CD4-positive, alpha-beta T cell treated with Interleukin-17A for 4 hours (primary cell): ENCODE measurements around the gene SIM2.

ENCODE experiments used
- DNase-seq: peaks from one replicate; pipeline ENCODE4 v3.0.0-alpha.2; 2020; ENCODE audit warnings: mixed read lengths

Gene SIM2

DNA sequence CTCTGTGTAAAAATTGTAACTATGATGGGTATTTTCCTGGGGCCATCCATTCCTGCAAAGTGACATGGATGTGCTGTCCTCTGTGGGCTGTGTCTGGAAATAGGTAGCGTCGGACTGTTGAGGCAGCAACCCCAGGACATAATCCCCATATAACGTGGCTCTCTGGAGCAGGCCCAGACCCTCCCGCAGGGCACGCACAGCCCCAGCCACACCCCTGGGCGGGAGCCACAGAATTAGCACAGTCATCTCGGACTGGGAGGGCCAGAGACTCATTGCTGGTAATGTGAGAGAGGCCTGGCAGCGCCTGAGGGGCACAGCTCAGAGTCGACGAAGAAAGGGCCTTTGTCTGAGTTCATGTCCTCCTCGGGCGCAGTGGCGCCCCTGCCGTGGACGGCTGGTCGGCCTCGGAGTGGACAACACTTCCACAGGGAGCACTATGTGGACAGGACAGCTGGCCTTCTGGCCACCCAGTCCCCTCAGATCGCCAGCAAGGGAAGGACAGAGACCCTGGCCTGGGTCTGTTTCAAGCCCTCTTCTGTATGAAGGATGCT is 20.1 kb downstream of the SIM2 start:
- DNase-seq: no peak

DNA sequence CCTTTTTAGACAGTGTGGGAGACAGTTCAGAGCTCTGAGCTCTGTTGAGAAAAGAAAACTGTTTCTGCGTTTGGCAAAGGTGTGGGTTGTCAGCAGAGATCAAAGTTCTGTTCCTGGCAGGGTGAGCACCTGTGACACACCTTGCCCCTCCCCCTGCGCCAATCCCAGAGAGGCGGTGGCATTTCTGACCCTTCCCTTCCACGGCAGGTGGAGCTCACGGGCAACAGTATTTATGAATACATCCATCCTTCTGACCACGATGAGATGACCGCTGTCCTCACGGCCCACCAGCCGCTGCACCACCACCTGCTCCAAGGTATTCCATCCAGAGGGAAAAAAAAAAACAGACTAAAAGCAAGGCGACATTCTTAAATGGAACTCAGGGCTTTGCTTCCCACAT is 20.7 kb downstream of the SIM2 start:
- no peak for DNase-seq

DNA sequence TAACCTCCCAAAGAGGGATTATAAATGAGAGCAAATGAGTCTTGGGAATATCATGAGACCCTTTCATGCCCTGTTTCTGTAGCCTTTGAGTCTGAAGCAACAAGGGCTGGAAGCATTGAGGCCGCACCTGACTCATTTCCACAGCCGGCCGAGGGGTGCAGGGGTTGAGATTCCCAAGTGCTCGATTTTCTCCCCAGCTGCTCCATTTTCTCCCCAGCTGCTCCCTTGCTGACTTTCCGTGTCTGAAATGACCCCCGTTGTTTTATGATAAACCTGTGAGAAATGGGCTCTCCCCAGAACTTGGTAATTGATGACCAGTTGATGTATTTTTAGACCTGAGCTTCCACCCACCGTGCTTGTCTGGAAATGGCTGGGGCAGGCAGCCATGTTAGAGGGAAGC is 22.9 kb downstream of the SIM2 start:
- DNase-seq: no peak

DNA sequence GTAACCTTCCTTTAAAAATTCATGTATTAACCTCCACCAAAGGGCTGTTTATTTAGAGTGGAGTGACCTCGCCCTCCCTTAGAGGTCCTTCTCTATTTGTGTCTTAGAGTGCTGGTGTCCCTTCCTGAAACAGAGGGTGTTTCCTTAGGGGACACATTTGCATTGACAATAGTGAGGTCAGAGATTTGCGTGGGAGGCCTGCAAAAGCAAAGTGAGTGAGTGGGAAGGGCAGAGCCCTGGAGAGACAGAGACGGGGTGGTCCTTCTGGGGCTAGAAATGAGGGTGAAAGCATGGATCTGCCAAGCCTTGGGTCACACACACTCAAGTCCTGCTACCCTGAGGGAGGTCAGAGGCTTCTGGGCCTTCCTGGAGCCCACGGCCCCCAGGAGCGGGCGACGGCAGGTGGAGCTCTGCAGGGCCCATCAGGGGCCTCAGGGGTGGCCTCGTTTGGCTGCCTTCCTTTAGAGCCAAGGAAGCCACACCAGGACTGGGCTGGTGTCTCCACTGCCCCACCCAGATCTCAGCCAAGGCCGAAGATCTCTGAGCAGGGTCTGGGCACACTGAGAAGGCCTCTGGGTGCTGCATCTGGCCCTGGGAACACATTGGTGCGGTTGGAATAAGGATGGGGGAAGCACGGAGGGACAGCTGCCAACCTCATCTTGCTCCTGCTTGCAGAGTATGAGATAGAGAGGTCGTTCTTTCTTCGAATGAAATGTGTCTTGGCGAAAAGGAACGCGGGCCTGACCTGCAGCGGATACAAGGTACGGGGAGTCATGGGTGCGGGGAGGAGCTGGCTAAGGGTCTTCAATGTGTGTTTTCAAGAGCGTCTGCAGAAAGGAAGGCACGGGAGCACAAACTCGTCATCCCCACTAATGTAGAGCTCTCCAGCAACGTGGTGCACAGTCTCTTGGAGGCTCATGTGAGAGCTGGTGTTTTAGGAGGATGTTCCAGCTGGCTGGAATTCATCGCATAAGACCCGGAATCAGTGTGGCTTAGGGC is 23.8 kb downstream of the SIM2 start:
- DNase-seq: no peak

DNA sequence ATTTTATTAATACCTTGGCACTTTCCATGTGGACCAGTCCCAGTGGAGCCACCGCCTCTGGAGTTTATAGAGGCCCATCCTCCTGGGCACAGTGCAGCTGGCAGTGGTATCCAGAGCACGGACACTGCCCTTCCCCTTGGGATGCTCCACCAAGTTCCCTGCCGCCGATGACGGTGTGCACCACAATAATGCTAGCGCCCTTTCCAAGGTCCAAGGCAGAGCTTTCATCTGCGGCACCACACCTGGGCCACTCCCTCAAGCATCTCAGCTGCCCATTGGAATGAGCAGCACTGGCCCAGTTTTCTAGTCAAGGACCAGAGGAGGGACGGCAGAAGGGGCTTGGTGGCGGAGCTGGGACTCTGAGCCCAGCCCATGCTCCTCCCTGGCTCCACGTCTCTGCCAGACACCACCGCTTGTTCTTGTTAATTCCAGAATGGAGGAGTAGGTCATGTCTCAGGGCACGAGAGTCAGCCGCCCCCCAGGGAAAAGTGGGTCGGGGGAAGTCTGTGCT is 24.5 kb downstream of the SIM2 start:
- no peak for DNase-seq

DNA sequence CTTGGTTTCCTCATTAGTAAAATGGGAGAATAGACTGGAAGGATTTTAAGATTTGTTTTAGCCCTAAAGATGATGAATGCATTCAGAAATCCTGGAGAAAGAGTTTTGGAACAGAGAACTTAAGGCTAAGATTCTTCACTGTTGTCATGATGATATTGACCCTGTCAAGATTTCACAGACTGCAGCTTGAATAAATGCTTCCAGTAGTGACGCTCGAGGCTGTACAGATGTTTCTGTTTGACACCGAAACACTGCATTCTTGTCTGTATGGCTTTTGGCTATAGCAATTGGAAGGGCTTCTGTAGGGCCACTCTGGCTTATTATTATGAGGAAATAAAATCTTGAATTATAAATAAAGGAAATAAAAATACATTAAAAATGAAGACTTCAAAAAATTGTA is 25.7 kb downstream of the SIM2 start:
- no peak for DNase-seq

DNA sequence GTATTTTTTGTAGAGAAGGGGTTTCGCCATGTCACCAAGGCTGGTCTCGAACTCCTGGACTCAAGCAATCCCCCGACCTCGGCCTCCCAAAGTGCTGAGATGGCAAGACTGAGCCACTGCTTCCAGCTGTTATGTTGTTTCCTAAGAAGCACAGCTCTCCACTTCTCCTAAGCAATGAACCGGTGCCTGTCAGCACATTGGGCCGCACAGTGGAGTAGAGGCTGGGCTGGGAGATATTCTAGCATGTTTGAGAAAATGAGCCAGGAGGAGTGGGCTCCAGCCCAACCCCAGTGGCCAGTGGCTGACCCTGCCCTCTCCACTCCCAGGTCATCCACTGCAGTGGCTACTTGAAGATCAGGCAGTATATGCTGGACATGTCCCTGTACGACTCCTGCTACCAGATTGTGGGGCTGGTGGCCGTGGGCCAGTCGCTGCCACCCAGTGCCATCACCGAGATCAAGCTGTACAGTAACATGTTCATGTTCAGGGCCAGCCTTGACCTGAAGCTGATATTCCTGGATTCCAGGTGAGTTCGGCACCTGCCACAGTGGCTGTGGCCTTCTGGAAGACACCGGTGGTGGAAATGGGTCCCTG is 27.0 kb downstream of the SIM2 start:
- DNase-seq: no peak

DNA sequence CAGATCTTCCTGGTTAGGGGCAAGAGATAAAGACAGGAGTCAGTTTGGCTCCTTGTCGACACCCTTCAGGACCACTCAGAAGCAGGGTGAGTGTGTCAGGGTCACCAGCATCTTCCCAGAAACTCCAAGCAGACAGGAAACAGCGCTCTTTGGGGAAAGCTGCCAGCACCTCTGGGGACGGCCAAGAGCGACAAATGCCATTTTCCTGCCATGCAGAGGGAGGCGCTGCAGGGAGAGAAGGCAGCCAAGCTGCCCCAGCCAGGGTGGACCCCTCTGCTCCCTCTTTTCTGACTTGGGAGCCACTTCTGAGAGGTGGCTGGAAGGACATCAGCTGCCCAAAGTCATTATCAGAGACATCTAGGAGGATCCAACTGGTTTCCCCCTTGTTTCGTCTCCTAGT is 29.0 kb downstream of the SIM2 start:
- no peak for DNase-seq

DNA sequence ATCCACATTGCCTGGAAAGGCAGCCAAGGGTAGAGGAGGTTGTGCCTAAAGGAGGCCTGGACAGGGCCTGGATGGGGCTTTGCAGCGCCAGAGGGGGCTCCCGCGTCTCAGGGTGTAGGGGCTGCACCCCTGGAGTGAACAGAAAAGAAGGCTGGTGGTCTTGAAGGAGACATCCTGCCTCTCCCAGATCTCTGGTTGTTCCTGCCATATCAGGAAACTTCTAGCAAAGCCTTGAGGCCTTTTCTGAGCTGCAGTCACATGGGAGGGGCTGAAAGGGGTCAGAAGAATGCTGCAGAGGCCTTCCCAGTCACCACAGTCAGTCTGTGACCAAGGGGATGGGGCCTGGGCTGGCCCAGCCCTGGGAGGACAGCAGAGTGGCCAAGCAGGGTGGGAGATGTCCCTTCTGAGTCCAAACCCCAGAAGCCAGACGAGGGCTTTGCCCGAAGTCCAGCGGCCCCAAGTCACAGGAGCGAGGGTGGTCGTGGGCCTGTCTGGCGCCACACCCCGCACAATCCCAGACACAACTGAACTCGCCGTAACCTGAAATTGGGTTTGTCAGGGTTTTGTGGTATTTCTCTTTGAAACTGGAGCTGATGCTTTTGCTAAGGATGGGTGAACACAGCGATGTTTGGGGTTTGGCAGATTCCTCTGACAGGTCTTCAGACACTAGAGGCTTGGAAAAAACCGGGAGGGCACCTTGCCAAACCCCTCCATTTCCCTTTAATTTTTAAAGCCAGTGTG is 29.6 kb downstream of the SIM2 start:
- DNase-seq: no peak

DNA sequence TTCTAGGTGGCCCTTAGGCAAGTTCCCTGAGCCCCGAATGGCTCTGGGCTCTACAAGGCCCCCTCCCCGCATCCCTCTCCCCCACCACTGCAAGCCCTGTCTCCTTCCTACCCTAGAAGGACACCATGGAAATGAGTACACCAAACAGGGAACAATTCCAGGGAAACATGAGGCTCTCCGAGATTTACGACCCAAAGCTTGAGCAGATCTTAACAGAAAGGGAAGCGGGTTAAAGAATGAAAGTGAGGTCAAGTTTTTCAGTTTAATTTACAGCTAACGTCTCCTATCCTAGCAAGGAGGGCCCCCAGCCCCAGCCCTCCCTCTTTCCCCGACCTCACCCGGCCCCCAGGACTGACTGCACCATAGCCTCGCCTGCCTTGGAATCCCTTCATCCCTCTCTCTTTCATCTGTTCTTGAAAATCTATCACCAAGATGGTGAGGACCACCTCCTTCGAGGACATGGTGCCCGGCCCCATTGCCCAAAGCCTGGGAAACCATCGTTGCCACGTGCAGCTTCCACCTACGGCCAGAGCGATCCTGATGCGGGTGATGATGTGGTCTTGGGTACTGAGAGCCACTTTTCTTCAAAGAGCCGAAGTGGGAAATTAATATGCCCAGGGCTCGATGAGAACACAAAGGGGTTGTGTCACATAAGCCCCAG is 30.5 kb downstream of the SIM2 start:
- DNase-seq: no peak

DNA sequence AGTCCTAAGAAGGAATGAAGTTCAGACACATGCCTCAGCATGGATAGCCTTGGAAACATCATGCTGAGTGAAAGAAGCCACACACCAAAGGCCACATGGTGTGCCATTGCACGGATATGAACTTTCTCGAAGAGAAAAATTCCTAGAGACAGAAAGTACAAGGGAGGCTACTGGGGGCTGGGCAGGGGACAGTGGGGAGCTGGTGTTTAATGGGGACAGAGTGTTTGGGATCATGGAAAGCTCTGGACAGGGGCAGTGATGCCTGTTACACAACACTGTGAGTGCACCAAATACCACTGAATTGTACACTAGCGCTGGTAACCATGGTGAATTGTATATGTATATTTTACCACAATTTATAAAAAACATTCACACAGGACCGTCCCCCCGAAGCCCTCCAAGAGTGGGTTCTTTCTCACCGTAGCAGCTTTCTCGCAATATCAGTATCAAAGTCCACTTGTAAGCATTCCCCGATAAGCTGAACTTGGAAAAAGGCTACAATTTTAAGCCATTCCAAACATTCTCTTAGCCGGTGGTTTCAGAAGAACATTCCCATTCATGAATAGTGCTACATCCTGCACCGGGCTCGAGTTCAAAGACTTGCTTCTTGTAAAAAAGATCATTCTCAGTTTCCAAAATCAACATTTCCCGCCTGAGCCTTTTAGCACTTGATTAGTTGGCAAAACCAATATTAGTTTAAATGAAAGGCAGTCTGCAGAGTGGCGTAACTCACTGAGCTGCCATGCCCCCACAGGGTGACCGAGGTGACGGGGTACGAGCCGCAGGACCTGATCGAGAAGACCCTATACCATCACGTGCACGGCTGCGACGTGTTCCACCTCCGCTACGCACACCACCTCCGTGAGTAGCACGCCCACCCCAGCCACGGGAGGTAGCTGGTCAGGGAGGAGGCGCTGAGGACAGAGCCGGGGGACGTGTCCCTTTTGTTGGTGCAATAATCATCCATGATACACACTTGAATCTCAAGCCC is 31.7 kb downstream of the SIM2 start:
- no peak for DNase-seq

DNA sequence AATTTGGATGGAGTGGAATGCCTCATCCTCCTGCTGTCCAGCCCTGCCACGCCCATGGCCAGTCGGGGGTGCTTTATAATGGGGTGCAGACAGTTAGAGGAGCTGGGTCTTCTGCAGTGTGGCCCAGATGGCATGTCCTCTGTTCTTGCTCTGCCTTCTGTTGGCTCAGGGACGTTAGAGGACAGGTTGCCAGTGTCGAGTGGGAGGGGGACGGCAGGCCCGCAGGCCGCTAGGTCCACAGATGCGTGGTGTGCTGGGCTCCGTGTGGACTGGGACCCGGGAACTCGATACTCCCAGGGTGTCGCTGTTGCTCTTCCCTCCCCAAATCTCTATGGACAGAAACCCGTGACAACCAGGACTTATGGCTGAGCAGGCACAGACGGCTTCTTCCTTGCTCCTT is 33.3 kb downstream of the SIM2 start:
- no peak for DNase-seq

DNA sequence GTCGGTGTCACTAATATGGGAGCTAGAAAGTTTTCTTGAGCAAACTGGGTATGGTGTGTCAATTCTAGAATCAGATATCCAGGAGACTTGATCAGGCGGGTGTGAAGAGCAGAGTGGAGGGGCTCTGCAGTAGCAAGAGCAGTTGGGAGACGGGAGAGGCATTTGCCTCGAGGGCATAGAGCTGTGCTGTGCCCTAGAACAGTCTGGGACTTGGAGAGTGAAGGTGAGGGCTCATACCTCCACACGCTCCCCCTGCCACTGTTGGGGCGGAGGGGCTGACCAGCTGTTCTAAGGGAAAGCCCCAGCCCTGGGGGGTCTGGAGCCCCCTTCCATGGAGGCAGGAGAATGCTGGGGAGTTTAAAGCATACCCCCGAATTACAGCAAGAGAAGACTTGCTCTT is 33.8 kb downstream of the SIM2 start:
- DNase-seq: no peak

DNA sequence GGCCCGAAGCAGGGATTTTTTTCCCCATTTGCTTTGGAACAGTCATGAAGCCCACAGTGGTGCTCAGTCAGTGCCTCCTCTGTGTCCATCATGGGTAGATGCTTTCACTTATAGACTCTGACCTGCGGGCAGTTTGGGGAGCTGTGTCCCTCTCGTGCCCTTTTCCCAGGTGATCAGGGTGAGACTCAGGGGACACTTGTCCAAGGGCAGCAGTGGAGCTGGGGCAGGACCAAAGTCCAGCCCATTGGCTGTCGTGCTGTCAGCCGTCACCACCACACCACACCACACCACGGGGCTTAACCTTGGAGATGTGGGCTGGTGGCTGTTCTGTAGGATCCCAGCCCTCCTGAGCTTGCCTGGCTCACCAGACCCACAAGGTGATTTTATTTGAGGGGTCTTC is 34.9 kb downstream of the SIM2 start:
- no peak for DNase-seq

DNA sequence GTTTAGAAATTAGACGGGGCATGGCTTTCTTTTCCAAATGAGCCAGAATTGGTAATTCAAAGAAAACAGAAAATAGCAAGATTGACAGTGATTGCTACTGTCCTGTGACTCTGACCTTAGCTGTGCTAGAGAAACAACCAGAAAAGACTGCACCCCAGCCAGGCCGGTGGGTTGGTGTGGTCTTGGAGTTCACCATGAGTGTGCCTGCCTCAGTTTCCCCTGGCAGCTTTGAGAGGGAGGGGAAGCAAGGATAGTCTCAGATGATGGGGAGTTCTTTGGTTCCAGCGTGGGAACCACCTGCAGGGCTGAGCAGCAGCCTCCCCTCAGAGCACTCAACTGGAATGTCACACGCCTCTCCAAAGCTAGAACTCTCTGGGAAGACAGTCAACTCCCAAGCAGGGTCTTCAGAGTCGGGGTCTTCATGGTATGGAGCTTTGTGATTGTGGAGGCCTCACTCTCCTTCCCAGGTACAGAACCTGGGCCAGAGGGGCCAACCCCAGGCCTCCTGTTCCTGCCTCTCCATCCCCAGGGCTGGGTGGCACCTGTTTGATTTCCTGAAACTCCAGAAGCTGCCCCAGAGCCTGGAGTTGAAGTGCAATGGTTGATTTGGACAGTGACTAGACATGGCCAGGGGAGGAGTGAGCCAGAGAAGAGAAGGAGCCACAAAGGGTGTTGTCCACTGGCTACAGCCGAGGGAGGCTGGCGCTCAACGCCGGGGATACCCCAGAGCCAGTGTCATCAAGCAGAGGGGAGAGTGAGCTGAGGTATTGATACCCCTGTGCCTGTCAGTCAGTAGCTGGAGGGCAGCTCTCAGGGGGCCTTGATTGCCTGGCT is 35.7 kb downstream of the SIM2 start:
- no peak for DNase-seq

DNA sequence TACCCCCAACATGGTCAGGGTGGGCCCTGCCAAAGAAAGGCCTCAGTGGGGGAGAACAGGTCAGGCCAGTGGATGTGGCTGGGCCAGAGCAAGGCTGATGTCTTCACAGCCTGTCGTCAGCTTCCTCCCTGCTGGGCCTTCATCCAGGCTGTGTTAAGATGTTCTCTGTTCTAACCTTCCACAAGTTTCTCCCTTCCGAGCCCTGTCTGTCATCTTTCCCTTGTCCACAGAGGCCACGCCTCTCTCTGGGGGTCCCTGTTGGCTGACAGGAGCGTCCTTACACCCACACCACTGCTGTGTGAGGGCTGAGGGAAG is 36.2 kb downstream of the SIM2 start:
- no peak for DNase-seq

DNA sequence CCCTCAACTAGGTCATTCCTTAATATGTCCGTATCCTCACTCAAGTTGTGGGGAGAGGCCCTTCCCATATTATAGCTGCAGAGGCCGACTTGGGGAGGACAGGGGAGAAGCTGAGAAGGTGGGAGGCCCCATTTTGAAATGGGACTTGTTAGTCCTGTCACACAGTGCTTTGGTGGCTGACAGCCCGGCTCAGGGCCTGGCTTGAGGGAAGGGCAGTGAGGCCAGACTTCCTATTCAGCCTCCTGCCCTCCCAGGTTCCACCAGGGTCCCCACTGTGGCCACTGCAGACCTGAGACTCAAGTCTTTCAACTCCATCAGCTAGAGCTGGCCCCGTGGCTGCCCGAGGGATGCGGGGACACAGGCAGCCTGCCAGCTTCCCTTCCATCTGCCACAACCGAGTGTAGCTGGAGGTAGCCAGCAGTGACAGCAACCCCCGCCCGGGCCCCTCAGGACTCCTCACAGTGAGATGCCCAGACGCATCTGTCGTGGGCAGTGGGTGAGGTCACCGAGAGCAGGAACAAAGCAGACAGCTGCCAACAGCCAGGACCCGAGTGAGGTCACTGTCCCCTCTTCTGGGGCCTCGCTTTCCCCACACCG is 36.9 kb downstream of the SIM2 start:
- DNase-seq: no peak

DNA sequence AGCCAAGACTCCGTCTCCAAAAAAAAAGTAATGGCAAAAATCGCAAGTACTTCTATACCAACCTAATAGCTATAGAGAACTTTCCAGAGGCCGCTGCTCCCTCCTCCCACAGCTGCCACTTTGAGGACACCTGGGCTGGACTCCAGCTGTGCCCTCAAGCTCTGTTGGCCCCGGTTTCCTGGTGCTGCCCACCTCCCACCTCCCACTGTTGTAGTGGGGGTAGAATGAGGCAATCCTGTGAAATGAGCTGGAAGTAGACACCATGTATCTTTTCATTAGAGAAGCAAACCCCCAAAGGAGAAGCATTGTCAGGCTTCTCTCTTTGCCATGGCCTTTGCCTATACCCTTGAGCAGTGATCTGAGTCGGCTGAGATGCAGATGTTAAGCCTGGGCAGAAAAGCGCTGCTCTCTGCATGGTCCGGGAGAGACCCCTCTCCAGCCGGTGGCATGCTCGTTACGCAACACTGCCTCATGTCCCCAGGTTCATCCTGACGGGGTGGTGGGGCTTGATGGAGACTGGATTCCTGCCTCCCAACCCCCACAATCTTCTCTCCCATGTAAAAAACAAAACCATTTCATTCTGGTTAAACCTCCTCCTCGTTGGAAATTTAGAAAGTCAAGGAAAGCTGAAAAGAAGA is 39.7 kb downstream of the SIM2 start:
- DNase-seq: no peak

DNA sequence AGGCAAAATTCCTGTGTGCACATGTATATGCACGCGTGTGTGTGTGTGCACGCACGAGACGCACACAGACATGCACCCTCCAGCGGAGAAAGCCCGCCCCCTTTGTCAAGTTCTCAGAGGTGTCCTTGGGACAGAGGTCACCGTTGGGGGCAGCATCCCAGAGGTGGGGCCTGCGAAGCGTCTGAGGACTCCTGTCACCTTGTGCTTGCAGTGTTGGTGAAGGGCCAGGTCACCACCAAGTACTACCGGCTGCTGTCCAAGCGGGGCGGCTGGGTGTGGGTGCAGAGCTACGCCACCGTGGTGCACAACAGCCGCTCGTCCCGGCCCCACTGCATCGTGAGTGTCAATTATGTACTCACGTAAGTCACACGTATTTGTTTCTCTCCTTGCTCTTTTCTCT is 42.6 kb downstream of the SIM2 start:
- no peak for DNase-seq

DNA sequence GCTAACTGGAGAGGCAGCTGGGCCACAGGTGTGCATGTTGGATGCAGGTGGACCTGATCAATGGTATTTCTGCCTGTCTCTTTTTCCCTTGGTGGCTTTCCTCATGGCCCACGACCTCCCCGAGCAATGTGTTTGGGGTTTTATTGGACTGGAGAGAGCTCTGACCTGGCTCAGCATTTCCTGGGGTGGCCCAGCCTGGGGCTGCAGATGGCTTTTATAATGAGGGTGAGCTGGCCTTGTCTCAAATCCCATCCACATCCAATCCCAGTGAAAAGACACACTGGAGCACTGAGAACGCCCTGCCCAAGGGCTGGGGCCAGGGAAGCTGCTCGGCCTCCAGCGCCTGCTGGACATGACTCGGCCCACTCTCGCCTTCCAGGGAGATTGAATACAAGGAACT is 44.1 kb downstream of the SIM2 start:
- no peak for DNase-seq
